OCI-LY7 (cell line): Measurements from ENCODE around the gene SLC2A10. TPM values are rescaled to one million over a fixed set of nuclear protein-coding genes. Genes with fewer than 3 reads are reported as not detected.

Experiments used
- BruUV-seq: library from RNA; stranded (reverse); fragments of 400-500 nt; replicated peaks from 2 replicates; lab custom pipeline; 2021; lab: Mats Ljungman, UMichigan
- CTCF ChIA-PET: fragments of 300-600 bp; sonication (Branson Sonifier 250); formaldehyde crosslinking; loops from one replicate; lab custom pipeline; 2022; ENCODE audit warnings: antibody characterized with exemption; ENCODE audit not compliant: unreplicated experiment; lab: Charles Lee
- POLR2A ChIA-PET: fragments of 300-600 bp; sonication (Branson Sonifier 250); formaldehyde crosslinking; loops from one replicate; lab custom pipeline; 2022; ENCODE audit warnings: antibody characterized with exemption; lab: Charles Lee
- DNase-seq: peaks from one replicate; pipeline ENCODE4 v3.0.0-alpha.2; 2015; ENCODE audit warnings: low spot score
- H2AFZ ChIP-seq: fragments of 200-600 bp; sonication (generic), shearing (Covaris generic); 2 replicates; pipeline ENCODE4 v1.6.1; 2014; ENCODE audit warnings: mild to moderate bottlenecking, antibody characterized with exemption, low read length, moderate library complexity
- H3K27ac ChIP-seq: fragments of 200-600 bp; sonication (generic); 2 replicates; pipeline ENCODE4 v1.5.1; 2014; ENCODE audit warnings: mixed run types, low read depth, mild to moderate bottlenecking, moderate library complexity, low read length, inconsistent platforms; ENCODE audit not compliant: poor library complexity, severe bottlenecking
- H3K36me3 ChIP-seq: fragments of 200-600 bp; sonication (generic); 2 replicates; pipeline ENCODE4 v1.6.1; 2014; ENCODE audit warnings: mild to moderate bottlenecking, antibody characterized with exemption, low read length, moderate library complexity, mixed read lengths; ENCODE audit not compliant: insufficient read depth
- H3K4me1 ChIP-seq: fragments of 200-600 bp; sonication (generic); 2 replicates; pipeline ENCODE4 v1.5.1; 2014; ENCODE audit warnings: mild to moderate bottlenecking, low read length; ENCODE audit not compliant: insufficient read depth, poor library complexity, severe bottlenecking
- H3K4me2 ChIP-seq: fragments of 200-600 bp; sonication (generic); 2 replicates; pipeline ENCODE4 v1.6.1; 2014; ENCODE audit warnings: mild to moderate bottlenecking, low read length
- H3K4me3 ChIP-seq: fragments of 200-600 bp; sonication (generic); 2 replicates; pipeline ENCODE4 v1.5.1; 2014; ENCODE audit warnings: mild to moderate bottlenecking, low read depth, low read length; ENCODE audit not compliant: poor library complexity, severe bottlenecking
- H3K79me2 ChIP-seq: fragments of 200-600 bp; sonication (generic); 2 replicates; pipeline ENCODE4 v1.6.1; 2016; ENCODE audit warnings: low read depth, mild to moderate bottlenecking, low read length, moderate library complexity, mixed read lengths; ENCODE audit not compliant: insufficient read depth
- H3K9me2 ChIP-seq: fragments of 200-600 bp; sonication (generic); 2 replicates; pipeline ENCODE4 v1.6.1; 2016; ENCODE audit warnings: mild to moderate bottlenecking, low read length, mixed read lengths; ENCODE audit not compliant: insufficient read depth
- H3K9me3 ChIP-seq: fragments of 200-600 bp; sonication (generic); 2 replicates; pipeline ENCODE4 v1.6.1; 2014; ENCODE audit warnings: mild to moderate bottlenecking, mixed run types, low read length, mixed read lengths
- H4K20me1 ChIP-seq: fragments of 200-600 bp; sonication (generic); 2 replicates; pipeline ENCODE4 v1.6.1; 2014; ENCODE audit warnings: mild to moderate bottlenecking, antibody characterized with exemption, low read length, moderate library complexity, mixed read lengths; ENCODE audit not compliant: insufficient read depth
- CTCF ChIP-seq: fragments of 200-600 bp; sonication (generic); conservative IDR thresholded peaks from 2 replicates; pipeline ENCODE4 v1.5.1; 2014; ENCODE audit warnings: mild to moderate bottlenecking, antibody characterized with exemption, low read length, moderate library complexity, mixed read lengths
- EZH2phosphoT487 ChIP-seq: fragments of 200-600 bp; sonication (generic); IDR thresholded peaks from 2 replicates; pipeline ENCODE4 v1.6.1; 2018; ENCODE audit warnings: low read depth, borderline replicate concordance, mild to moderate bottlenecking, mixed run types, antibody characterized with exemption, low read length, moderate library complexity, mixed read lengths
- intact Hi-C: fragments of 100-400 bp; cut with micrococcal nuclease; formaldehyde crosslinking; loops from one replicate; pipeline ENCODE4 v1.10.0; 2022; ENCODE audit not compliant: unreplicated experiment
- total RNA-seq, 2 experiments: library from RNA; depleted of rRNA in 1 of 2; stranded (reverse); fragments of >200 nt in 1 of 2; shearing (Covaris generic) in 1 of 2; gene quantifications; 2 replicates each; pipeline ENCODE4 v1.2.3, GENCODE V29; 2014 to 2022

SLC2A10 gene
- total RNA-seq, 2 experiments from 2014 or later, result not detected

- POLR2A ChIA-PET, result interaction anchor here (0.6 to 0.7 kb wide), 2 partner anchors 12 to 1657 kb away, joined by 3 to 4 read pairs; no protein-coding TSS in a partner anchor
- peaks cover 20% of the 10 kb centered on the region; the same call in 1 of the 2 replicates for H4K20me1 ChIP-seq
- no peaks in the 10 kb centered on the region for H3K9me2 ChIP-seq
- CTCF ChIA-PET, result no interaction called here
- H3K4me2 ChIP-seq, result no peak overlapping the region
- no peak overlapping the region for H3K4me3 ChIP-seq
- no TSS peak for BruUV-seq
- H3K4me1 ChIP-seq, result peaks cover 32% of the 10 kb centered on the region
- peaks cover 21% of the 10 kb centered on the region for H3K36me3 ChIP-seq
- DNase-seq, result no peak
- TF ChIP-seq CTCF, result no peak
- no peak for TF ChIP-seq EZH2phosphoT487
- no peak overlapping the region; the same call in 1 of the 2 replicates for H2AFZ ChIP-seq
- intact Hi-C loops, result no loop called here
- peaks cover 11% of the 10 kb centered on the region; the same call in 1 of the 2 replicates for H3K9me3 ChIP-seq
- no peak overlapping the region for H3K27ac ChIP-seq
- H3K79me2 ChIP-seq, result peaks cover 31% of the 10 kb centered on the region
These were observed 18.3 kb upstream of the SLC2A10 start for GRCh38 chr20:46691196-46691595.

- Histone ChIP-seq H3K79me2 (no peaks in the 10 kb centered on the region), H3K9me2 (no peaks in the 10 kb centered on the region), H3K9me3 (peaks cover 11% of the 10 kb centered on the region; the same call in 1 of the 2 replicates), H3K4me2 (peak overlapping the region; percentile 45), H3K4me3 (no peak overlapping the region), H3K4me1 (peaks cover 23% of the 10 kb centered on the region), H3K36me3 (no peaks in the 10 kb centered on the region), H4K20me1 (no peaks in the 10 kb centered on the region), H2AFZ (peak overlapping the region; percentile 90), H3K27ac (peak overlapping the region; percentile 24)
- BruUV-seq, result no TSS peak
- intact Hi-C loops, result no loop called here
- POLR2A ChIA-PET, result interaction anchor here (0.7 to 1.0 kb wide), 2 partner anchors 9 kb away, joined by 3 read pairs; no protein-coding TSS in a partner anchor
- DNase-seq, result peak; percentile 61
- CTCF ChIA-PET, result interaction anchor here (1.7 kb wide), 1 partner anchor 9 kb away, joined by 3 read pairs; no protein-coding TSS in a partner anchor
- TF ChIP-seq EZH2phosphoT487 (no peak), CTCF (no peak)
These were observed 15.0 kb upstream of the SLC2A10 start for GRCh38 chr20:46694484-46694883.

- peaks cover 14% of the 10 kb centered on the region for H3K4me1 ChIP-seq
- no peaks in the 10 kb centered on the region for H3K79me2 ChIP-seq
- no peak overlapping the region for H3K4me2 ChIP-seq
- no peaks in the 10 kb centered on the region for H3K36me3 ChIP-seq
- CTCF ChIA-PET, result no interaction called here
- H2AFZ ChIP-seq, result no peak overlapping the region
- intact Hi-C loops, result no loop called here
- no peak for DNase-seq
- no peak for TF ChIP-seq EZH2phosphoT487
- TF ChIP-seq CTCF, result no peak
- POLR2A ChIA-PET, result no interaction called here
- H3K9me3 ChIP-seq, result peaks cover 11% of the 10 kb centered on the region; the same call in 1 of the 2 replicates
- no peak overlapping the region for H3K4me3 ChIP-seq
- H3K27ac ChIP-seq, result no peak overlapping the region
- BruUV-seq, result no TSS peak
- H4K20me1 ChIP-seq, result no peaks in the 10 kb centered on the region
- no peaks in the 10 kb centered on the region for H3K9me2 ChIP-seq
These were observed 13.6 kb upstream of the SLC2A10 start for GRCh38 chr20:46695892-46696291.
